CD4-positive, alpha-beta T cell treated with Interleukin-10 for 1 hour (primary cell): ENCODE measurements around the gene FAAP24.
"Not testable (repeated sequence)": the region's sequence is repeated elsewhere in the genome, so short reads cannot be mapped to it uniquely, and the experiment has no call there.

Source experiments
- DNase-seq: peaks from one replicate; pipeline ENCODE4 v3.0.0-alpha.2; 2020

The FAAP24 gene

DNA sequence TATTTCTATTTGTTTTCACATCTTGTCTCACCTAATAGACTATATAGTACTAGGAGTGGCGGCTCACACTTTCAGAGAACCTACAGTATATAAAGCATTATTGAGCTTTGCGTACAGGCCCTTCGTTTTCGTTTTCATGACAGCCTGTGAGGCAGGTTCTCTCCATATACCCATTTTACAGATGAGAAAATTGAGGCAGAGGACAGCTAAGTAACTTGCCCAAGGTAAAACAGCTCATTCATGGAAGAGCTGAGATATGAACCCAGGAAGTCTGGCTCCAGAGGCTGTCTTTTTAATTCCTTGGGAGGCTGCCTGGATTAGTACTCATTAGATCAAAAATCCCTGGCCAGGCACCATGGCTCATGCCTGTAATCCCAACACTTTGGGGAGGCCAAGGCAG is 28.9 kb downstream of the FAAP24 start:
- no peak for DNase-seq

DNA sequence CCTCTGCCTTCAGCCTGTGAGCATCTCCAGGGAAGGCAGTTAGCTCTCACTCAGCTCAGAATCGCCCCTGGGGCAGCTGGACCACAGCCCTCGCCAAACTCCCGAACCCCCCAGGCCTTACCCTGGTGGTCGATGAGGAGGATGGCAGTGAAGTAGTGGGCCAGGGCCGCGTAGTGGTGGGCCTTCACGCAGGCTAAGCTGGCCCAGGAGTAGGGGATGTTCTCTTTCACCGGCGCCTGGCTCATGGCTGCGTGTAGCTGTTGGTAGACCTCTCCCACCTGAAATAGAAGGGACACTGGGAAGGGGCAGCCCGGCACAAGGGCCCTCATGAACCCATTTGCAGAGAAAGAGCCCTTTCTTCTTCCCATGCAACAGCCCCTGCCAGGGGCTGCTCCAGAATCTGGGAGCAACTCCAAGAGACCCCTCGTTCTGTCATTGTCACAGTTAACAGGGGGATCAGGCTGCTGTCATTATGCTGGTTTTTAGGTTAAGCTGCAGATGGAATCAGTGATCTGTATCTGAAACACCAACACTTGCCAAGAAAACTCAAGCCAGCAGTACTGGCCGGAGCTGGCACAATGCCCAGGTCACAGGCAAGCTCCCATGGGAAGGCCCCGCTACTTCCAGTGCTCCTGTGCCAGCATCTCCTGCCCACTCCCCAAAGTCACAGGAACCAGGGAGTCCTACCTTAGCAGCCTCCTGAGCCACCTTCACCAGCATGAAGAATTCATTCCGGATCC is 30.3 kb downstream of the FAAP24 start:
- not testable (repeated sequence) for DNase-seq

DNA sequence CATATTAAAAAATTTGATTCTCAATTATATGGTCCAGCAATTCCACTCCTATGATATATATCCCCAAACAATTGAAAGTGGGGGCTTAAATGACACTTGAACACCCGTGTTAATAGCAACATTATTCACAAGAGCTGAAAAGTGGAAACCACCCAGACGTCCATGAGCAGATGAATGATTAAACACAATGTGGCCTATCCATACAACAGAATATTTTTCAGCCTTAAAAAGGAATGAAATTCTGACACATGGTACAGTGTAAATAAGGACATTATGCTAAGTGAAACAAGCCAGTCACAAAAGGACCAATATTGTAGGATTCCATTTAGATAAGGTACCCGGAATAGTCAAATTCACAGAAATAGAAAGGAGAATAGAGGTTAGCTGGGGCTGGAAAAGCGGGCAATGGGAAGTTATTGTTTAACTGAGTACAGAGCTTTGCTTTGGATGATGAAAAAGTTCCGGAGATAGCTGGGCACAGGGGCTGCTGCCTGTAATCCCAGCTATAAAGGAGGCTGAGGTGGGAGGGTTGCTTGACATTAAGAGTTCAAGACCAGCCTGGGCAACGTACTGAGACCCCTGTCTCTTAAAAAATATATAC is 31.5 kb downstream of the FAAP24 start:
- not testable (repeated sequence) for DNase-seq

DNA sequence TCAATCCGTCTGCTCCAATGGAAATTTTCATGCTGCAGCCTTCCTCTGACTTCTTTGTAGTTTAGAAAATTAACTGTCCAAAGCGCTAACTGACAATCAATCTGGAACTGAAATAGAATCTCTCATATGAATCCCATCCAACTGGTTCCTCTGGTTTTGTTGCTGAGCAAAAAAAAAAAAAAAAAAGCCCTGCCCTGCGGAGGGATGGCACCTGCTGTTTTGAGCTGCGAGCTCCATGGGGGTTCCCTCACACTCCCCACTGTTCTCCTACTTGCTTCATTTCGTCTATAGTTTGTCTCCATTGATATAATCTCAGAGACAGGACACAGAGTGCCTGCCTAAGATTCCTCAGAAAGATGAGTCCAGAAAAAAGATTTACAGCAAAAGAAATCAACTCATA is 33.4 kb downstream of the FAAP24 start:
- DNase-seq, result no peak

DNA sequence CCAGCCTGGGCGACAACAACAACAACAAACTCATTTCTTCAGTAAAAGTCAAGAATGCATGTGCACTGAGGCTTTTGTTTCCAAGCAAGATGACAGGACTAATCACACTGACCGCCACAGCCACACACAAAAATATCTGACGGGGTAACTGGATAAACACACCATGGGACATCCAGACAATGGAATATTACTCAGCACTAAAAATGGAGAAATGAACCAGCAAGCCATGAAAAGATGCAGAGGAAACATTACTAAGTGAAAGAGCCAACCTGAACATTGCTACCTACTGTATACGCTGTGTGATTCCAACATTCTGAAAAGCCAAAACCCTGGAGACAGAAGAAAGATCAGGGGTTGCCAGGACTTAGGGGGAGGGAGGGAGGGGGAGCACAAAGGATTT is 36.7 kb downstream of the FAAP24 start:
- DNase-seq, result no peak

DNA sequence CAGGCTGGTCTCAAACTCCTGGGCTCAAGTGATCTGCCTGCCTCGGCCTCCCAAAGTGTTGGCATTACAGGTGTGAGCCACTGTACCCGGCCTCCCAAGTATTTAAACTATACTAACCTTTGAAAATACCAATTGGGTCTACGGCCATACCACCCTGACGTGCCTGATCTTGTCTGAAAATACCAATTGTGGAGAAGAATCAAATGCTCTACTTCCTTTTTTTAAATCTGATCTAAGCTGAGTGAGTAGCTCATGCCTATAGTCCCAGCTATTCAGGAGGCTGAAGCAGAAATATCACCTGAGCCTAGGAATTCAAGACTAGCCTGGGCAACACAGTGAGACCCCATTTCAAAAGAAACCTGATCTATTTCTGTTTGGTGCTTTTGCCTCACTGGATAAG is 38.8 kb downstream of the FAAP24 start:
- not testable (repeated sequence) for DNase-seq

DNA sequence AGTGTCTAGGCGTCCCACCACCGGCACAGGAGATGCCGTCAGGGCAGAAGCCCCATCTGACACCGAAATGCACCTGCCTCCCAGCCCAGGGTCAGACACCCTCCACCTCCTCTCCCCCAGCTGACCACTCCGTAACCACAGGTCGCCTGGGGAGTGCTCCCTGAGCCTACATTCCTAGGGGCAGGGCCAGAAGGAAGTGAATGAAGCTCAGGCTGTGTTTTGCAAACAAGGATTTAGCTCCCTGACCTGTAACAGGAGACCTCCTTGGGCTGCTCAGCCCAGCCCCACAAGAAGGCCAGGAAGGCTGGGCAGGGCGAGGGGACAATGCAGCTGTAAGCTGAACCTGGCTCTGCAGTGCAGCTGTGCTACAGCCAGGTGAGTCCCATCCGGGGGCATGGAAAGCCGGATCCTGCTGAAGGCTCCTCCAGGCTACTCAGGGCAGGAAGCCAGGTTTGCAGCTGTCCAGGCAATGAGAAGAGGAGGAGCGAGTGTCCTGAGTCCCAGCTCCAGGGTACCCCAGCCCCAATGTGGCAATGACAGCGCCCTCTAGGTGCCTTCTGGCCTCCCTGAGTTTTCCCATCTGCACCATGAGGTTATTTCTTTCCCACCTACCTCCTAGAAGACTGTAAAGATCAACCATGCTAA is 50.6 kb downstream of the FAAP24 start:
- DNase-seq, result no peak

DNA sequence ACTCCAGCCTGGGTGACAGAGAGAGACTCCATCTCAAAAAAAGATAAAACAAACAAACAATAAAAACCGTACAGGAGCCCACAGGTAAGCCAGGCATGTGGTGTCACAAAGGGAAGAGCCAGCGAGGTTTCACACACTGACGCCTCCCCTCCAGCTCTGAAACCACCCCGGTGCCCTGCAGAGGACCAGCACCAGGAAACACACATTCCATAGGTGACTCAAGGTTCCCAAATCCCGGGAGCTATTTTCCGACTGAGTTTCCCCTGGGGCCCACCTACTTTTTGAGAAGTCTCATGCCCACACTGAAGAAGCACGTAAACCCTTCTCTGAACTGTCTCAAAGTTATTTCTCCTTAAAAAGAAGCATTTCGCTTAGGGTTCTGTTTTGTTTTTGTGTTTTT is 52.4 kb downstream of the FAAP24 start:
- DNase-seq, result no peak

DNA sequence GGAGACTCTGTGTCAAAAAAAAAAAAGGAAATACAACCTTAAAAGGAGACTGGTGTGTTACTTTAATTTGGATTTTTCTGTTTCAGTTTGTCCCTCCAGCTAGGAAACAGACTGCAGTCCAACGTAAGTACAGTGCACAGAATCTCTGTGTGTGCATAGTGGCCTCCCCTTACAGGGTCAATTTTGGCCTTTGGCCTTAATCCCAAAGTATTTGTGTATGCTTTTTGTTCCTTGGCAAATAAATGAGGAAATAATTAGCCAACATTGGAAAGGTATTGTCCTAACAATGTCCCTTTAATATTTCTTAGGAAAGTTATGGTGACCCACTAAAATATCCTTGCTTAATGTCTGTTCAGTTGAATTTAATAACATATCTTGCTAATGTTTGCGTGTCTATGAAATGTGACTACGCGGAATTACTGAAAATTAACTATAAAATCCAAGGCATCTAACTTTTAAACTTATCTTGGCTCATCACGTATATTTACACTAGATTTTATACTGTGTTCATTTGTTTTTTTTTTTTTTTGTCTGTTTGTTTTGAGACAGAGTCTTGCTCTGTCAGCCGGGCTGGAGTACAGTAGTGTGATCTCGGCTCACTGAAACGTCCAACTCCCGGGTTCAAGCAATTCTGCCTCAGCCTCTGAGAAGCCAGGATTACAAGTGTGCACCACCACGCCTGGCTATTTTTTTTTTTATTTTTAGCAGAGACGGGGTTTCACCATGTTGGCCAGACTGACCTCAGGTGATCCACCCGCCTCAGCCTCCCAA is 53.6 kb downstream of the FAAP24 start:
- not testable (repeated sequence) for DNase-seq

DNA sequence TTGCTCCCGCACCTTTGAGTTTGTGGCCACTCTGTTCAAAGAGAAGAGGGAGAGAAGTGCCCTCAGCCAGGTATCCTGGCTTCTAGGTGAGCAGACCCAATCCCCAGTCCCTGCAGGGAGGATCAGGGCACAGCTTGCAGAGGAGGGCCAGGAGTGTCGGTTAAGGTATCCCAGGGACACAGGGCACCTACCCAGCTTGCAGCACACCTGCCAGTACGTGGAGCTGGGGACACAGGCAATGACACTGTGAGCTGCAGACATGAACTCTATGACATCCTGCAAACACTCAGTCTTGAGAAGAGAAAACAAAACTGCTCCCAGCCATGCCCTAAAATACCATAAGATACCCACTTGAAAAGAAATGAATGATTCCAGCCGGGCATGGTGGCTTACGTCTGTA is 54.6 kb downstream of the FAAP24 start:
- not testable (repeated sequence) for DNase-seq
